GM21367 (cell line): ENCODE measurements around the gene SLC26A2.

ENCODE experiments used
- ATAC-seq: cut with Tn5 transposase; IDR thresholded peaks from one replicate; pipeline ENCODE4 v1.9.1; 2021; ENCODE audit not compliant: unreplicated experiment

Gene SLC26A2

GRCh38 chr5:149960272-149961185 is at the start of gene SLC26A2:
SLC26A2 (plus strand) TSS chr5:149960758; CDS start chr5:149977653, 16,895 bp downstream.
- ATAC-seq = peak; percentile 98

- ATAC-seq = no peak
Measured at GRCh38 chr5:149911031-149911430, 49.5 kb upstream of the SLC26A2 start.

GRCh38 chr5:149912226-149912871 is 48.2 kb upstream of the SLC26A2 start:
- no peak for ATAC-seq

GRCh38 chr5:149913436-149914419 is 46.8 kb upstream of the SLC26A2 start:
- no peak for ATAC-seq

GRCh38 chr5:149915392-149916260 is 44.9 kb upstream of the SLC26A2 start:
- no peak for ATAC-seq

- no peak for ATAC-seq
Measured at GRCh38 chr5:149916334-149917072, 44.1 kb upstream of the SLC26A2 start.

GRCh38 chr5:149917073-149917676 is 43.4 kb upstream of the SLC26A2 start:
- ATAC-seq = no peak

GRCh38 chr5:149921597-149921996 is 39.0 kb upstream of the SLC26A2 start:
- no peak for ATAC-seq

- ATAC-seq = no peak
Measured at GRCh38 chr5:149922950-149923349, 37.6 kb upstream of the SLC26A2 start.

GRCh38 chr5:149924486-149924885 is 36.1 kb upstream of the SLC26A2 start:
- ATAC-seq = no peak

GRCh38 chr5:149930043-149930748 is 30.4 kb upstream of the SLC26A2 start:
- no peak for ATAC-seq

GRCh38 chr5:149930749-149931574 is 29.6 kb upstream of the SLC26A2 start:
- no peak for ATAC-seq

- ATAC-seq = no peak
Measured at GRCh38 chr5:149931992-149932436, 28.5 kb upstream of the SLC26A2 start.

GRCh38 chr5:149932445-149933350 is 27.9 kb upstream of the SLC26A2 start:
- no peak for ATAC-seq

GRCh38 chr5:149935431-149935901 is 25.1 kb upstream of the SLC26A2 start:
- no peak for ATAC-seq

GRCh38 chr5:149936044-149936699 is 24.4 kb upstream of the SLC26A2 start:
- ATAC-seq = no peak
